ENCODE measurements around the gene EYS. TPM values are rescaled to one million over a fixed set of nuclear protein-coding genes. Genes with fewer than 3 reads are reported as not detected.
A peak's percentile ranks its signal among the peaks of the same experiment; 100 is the strongest.

EYS gene
- total and polyA plus RNA-seq, 2 of the 8 experiments (the other 6 are each of a cell fraction or from before 2014, with no cell fraction given) = 0.05 to 0.13 TPM

GRCh38 chr6:64266351-64266821 is 1440.6 kb downstream of the EYS start:
- Histone ChIP-seq H2BK15ac (ENCODE audit: low read length) (no peak overlapping the region), H3K4me2 (ENCODE audit: insufficient read depth in 1 of 2, low read depth in 2 of 2, low read length in 2 of 2) (no peak overlapping the region), H3K27me3 (replicated peaks in 1 of 4; ENCODE audit: control insufficient read depth in 3 of 4, extremely low read depth in 1 of 4, insufficient read depth in 3 of 4, low read length in 3 of 4) (no peaks in the 10 kb centered on the region), H2AK5ac (ENCODE audit: low read depth, low read length) (no peak overlapping the region), H3K4me1 (replicated peaks in 1 of 4; ENCODE audit: control insufficient read depth in 3 of 4, insufficient read depth in 4 of 4, low read length in 3 of 4) (0 out of 7 replicates have a peak, but pooled peaks cover 0 to 3% (median 0%) of the 10 kb centered on the region in 4 experiments), H2BK20ac (ENCODE audit: low read length) (no peak overlapping the region), H4K5ac (ENCODE audit: insufficient read length, low read depth, low read length) (no peak overlapping the region), H3K79me2 (ENCODE audit: control insufficient read depth in 1 of 2, insufficient read depth in 2 of 2, low read length in 2 of 2) (no peaks in the 10 kb centered on the region), H3K9ac (replicated peaks in 1 of 4; ENCODE audit: extremely low read depth in 1 of 4, low read depth in 3 of 4, low read length in 3 of 4) (no peak overlapping the region), H3K56ac (replicated peaks; ENCODE audit: insufficient read length, low read depth, low read length) (no peak overlapping the region), H2BK120ac (replicated peaks; ENCODE audit: low read depth, low read length) (no peak overlapping the region), H3K4me3 (ENCODE audit: extremely low read depth in 1 of 4, insufficient read depth in 2 of 4, low read depth in 3 of 4, low read length in 4 of 4) (no peak overlapping the region), H4K91ac (replicated peaks; ENCODE audit: insufficient read length, low read length) (no peak overlapping the region), H4K8ac (ENCODE audit: extremely low read depth, insufficient read depth, low read length) (no peak overlapping the region), H3K79me1 (ENCODE audit: low read depth, low read length) (no peaks in the 10 kb centered on the region), H2AFZ (ENCODE audit: low read length) (0 out of 2 replicates have a peak overlapping the region, but pooled peaks have one; percentile 6), H2BK5ac (ENCODE audit: low read depth, low read length) (no peak overlapping the region), H2BK12ac (ENCODE audit: low read depth, low read length) (no peak overlapping the region), H3K9me3 (ENCODE audit: insufficient read depth in 2 of 2, low read depth in 1 of 2, low read length in 1 of 2) (no peaks in the 10 kb centered on the region), H3K18ac (ENCODE audit: extremely low read depth, low read length) (no peak overlapping the region), H3K36me3 (ENCODE audit: control insufficient read depth in 2 of 4, insufficient read depth in 4 of 4, low read length in 3 of 4) (no peaks in the 10 kb centered on the region), H4K20me1 (replicated peaks in 1 of 2; ENCODE audit: control insufficient read depth in 1 of 2, insufficient read depth in 2 of 2, low read length in 2 of 2) (no peaks in the 10 kb centered on the region), H3K23me2 (ENCODE audit: low read depth, low read length) (no peaks in the 10 kb centered on the region), H3K23ac (ENCODE audit: insufficient read length) (no peak overlapping the region), H3K27ac (ENCODE audit: low read depth, low read length) (no peak overlapping the region), H3K14ac (ENCODE audit: insufficient read length) (no peak overlapping the region), H3K4ac (replicated peaks; ENCODE audit: insufficient read length, low read depth, low read length) (no peak overlapping the region)
- WGBS, 2 experiments (ENCODE audit: extremely low coverage in 1 of 2, insufficient coverage in 1 of 2, insufficient read length in 1 of 2, insufficient replicate concordance in 2 of 2, low coverage in 1 of 2, low lambda C conversion rate in 2 of 2, missing lambda C conversion rate in 1 of 2) = 96% methylated on average over 2 of the region's 2 CpGs; no CpG with 5 or more reads in 1 of the 2 experiments
- FAIRE-seq (no peak), DNase-seq (ENCODE audit: low read depth in 1 of 2, low spot score in 2 of 2) (no peak)
- ChIA-PET CTCF (ENCODE audit: partially characterized antibody) (interaction anchor here (1.5 kb wide), 1 partner anchor 8 kb away, joined by 4 read pairs; no protein-coding TSS in a partner anchor), POLR2A (ENCODE audit: partially characterized antibody) (no interaction called here)
- no peak for TF ChIP-seq ATF3 (IDR thresholded peaks at IDR 0.05; ENCODE audit: insufficient read depth, low read depth, low read length)
- TF ChIP-seq EP300 (IDR thresholded peaks at IDR 0.05; ENCODE audit: borderline replicate concordance in 1 of 2, low read depth in 2 of 2, low read length in 2 of 2) = no peak
- no peak for TF ChIP-seq PHF8 (conservative IDR thresholded peaks at IDR 0.05; ENCODE audit: low read depth, low read length)
- no peak for TF ChIP-seq CBX5 (IDR thresholded peaks at IDR 0.05; ENCODE audit: low read depth, low read length)
- TF ChIP-seq CTBP2 (IDR thresholded peaks at IDR 0.05; ENCODE audit: borderline replicate concordance, insufficient read depth, insufficient read length, low read length) = no peak
- TF ChIP-seq GTF2F1 (IDR thresholded peaks at IDR 0.05; ENCODE audit: borderline replicate concordance, low read depth, low read length) = no peak
- TF ChIP-seq JUN (IDR thresholded peaks at IDR 0.05; ENCODE audit: low read depth, low read length) = no peak
- TF ChIP-seq SIRT6 (IDR thresholded peaks at IDR 0.05; ENCODE audit: low read length) = no peak
- TF ChIP-seq SP1 (IDR thresholded peaks at IDR 0.05; ENCODE audit: low read depth, low read length) = no peak
- TF ChIP-seq SP4 (IDR thresholded peaks at IDR 0.05; ENCODE audit: low read length) = no peak
- TF ChIP-seq ASH2L (IDR thresholded peaks at IDR 0.05; ENCODE audit: low read length) = no peak
- TF ChIP-seq TEAD4 (IDR thresholded peaks at IDR 0.05; ENCODE audit: low read depth, low read length) = no peak
- no peak for TF ChIP-seq JUND (IDR thresholded peaks at IDR 0.05; ENCODE audit: low read length)
- TF ChIP-seq POLR2AphosphoS5 (IDR thresholded peaks at IDR 0.05; ENCODE audit: low read depth, low read length) = no peak
- TF ChIP-seq SRF (IDR thresholded peaks at IDR 0.05; ENCODE audit: low read depth, low read length) = no peak

Data from H1 (cell line).